ENCODE data around the gene PLEKHA7.
"Not testable (repeated sequence)": the region's sequence is repeated elsewhere in the genome, so short reads cannot be mapped to it uniquely, and the experiment has no call there.

Gene PLEKHA7

GRCh38 chr11:17008099-17008498 lies 6.1 kb downstream of the PLEKHA7 start:
- in situ Hi-C loops (cut with MboI; ENCODE audit: low sequenced_read_pairs), result no loop called here

GRCh38 chr11:17005646-17006045 lies 8.6 kb downstream of the PLEKHA7 start:
- in situ Hi-C loops (cut with MboI; ENCODE audit: low sequenced_read_pairs), result no loop called here

GRCh38 chr11:17004486-17005148 lies 9.6 kb downstream of the PLEKHA7 start:
- in situ Hi-C loops (cut with MboI; ENCODE audit: low sequenced_read_pairs), result no loop called here

DNA sequence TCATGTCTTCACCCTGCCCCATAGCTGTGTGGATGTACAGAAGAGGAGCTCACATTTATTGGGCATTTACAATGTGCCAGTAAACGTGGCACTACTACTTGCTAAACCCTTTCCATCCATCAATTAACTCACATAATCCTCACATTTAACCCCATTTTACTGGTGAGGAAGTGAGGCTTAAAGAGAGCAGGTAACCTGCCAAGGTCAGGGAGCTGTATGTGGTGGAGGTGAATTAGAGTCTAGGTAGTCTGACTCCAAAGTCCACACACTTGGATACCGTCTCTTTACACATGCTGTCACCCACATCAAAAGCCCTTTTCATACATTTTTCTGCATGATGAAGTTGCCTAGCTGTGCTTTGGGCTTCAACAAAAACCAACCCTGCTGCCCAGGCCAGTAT lies 10.8 kb downstream of the PLEKHA7 start:
- in situ Hi-C loops (cut with MboI; ENCODE audit: low sequenced_read_pairs), result no loop called here

GRCh38 chr11:17002543-17002942 lies 11.7 kb downstream of the PLEKHA7 start:
- in situ Hi-C loops (cut with MboI; ENCODE audit: low sequenced_read_pairs), result no loop called here

- in situ Hi-C loops (cut with MboI; ENCODE audit: low sequenced_read_pairs), result no loop called here
Observed at GRCh38 chr11:17001806-17002205, 12.4 kb downstream of the PLEKHA7 start.

- in situ Hi-C loops (cut with MboI; ENCODE audit: low sequenced_read_pairs), result no loop called here
Observed at GRCh38 chr11:17000987-17001386, 13.2 kb downstream of the PLEKHA7 start.

- in situ Hi-C loops (cut with MboI; ENCODE audit: low sequenced_read_pairs), result not testable (repeated sequence)
Observed at GRCh38 chr11:17000253-17000652, 14.0 kb downstream of the PLEKHA7 start.

GRCh38 chr11:16999116-16999515 lies 15.1 kb downstream of the PLEKHA7 start:
- in situ Hi-C loops (cut with MboI; ENCODE audit: low sequenced_read_pairs), result no loop called here

DNA sequence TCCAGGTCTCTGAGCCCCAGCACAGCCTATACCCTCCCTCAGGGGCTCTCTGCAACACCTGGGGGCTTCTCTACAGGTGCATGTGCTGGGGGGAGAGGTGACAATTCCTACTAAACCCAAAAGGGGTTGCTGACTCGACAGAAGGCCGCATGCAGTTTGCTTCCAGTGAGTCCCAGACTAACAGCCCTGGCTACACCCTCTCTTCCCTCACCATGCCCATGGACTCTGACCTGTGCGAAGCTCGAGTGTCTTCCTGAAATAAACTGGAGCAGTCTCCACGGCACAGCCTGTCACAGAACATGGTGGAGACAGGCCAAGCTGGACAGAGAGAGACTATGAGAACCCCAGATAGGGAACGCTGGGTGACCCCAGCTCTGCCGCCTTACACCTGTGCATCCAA lies 16.6 kb downstream of the PLEKHA7 start:
- in situ Hi-C loops (cut with MboI; ENCODE audit: low sequenced_read_pairs), result no loop called here

- in situ Hi-C loops (cut with MboI; ENCODE audit: low sequenced_read_pairs), result no loop called here
Observed at GRCh38 chr11:16993495-16993894, 20.7 kb downstream of the PLEKHA7 start.

DNA sequence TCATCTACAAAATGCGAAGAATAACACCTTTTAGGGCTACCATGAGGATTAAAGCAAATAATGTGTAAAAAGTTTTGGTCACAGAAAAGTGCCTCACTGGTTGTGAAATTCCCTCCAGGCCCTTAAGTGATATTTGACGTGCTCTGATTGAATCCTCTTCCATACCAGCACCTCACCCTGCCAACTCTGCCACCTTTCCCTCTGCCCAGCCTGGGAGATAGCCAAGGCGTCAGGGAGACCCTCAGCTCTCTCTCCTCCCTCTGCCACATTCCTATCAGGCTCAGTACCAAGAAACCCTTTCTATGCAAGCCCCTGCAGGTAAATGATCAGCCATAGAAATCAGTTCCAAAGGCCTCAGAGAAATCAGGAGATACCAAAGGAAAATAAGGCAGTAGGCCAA lies 21.4 kb downstream of the PLEKHA7 start:
- in situ Hi-C loops (cut with MboI; ENCODE audit: low sequenced_read_pairs), result no loop called here

- in situ Hi-C loops (cut with MboI; ENCODE audit: low sequenced_read_pairs), result no loop called here
Observed at GRCh38 chr11:16989554-16989953, 24.7 kb downstream of the PLEKHA7 start.

DNA sequence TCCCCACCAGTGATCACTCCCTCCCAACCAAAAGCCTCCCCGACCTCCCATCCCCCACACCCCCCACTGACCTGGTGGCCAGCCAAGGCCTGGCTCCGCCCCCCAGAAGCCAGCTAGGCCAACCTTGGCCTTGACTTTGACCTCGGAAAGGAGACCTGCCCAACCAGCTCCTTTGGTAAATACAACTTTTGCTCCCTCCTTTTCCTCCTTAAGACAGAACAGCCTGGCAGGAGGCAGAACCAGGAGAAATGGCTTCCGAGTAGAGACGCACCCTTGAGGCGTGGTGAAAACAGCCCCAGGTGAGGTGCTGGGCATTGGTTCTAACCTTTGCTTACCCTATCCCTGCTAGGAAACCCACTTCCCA lies 27.0 kb downstream of the PLEKHA7 start:
- in situ Hi-C loops (cut with MboI; ENCODE audit: low sequenced_read_pairs), result no loop called here

DNA sequence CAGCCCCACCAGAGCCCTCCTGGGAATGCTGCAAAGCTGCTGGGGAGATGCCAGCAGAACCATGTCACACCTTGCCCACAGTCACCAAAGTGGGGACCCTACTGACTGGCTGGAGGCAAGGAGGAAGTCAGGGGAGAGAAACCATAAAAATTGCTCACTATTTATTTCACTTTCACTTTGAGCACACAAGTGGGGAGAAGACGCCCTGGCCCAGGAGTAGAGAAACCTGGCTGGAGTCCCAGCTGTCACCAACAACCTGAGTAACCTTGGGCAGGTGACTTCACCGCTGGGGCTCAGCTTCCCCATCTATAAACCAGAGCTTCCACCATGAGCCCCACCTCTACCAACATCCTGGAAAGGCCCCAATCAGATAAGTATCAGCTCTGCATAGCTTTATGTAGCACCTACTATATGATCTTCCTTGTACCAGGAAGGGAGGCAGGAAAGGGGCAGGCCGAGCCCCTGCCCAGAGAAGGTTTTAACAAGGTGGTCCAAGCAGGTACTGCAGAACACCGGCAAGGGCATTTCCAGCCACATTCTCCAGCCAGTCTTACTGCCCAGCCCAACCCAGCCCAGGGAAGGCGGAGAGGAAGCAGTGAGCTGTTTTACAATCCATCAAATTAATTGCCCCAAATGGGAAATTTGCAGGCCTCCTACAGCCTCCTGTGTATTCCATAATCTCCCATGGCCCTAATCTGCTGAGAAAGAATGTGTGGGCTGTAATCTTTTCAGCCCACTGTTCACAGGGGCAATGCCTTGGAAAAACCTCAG lies 27.6 kb downstream of the PLEKHA7 start:
- in situ Hi-C loops (cut with MboI; ENCODE audit: low sequenced_read_pairs), result no loop called here

DNA sequence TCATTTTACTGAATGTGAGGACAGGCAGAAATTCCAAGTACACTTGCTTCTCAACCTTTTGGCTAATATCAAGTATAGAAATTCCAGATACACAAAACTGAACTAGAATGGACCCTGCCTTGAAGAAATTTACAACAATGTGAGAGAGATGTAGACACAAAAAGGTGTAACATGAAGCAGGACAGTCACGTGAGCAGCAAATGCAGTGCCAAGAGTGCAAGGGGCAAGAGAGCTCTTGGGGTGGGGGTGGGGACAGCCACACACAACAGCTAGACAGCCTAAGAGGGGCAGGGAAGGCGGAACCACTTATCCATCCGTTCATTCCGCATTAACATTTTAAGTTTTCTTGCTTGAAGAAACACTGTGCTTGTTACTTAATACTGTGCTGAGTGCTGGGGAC lies 28.9 kb downstream of the PLEKHA7 start:
- in situ Hi-C loops (cut with MboI; ENCODE audit: low sequenced_read_pairs), result no loop called here

DNA sequence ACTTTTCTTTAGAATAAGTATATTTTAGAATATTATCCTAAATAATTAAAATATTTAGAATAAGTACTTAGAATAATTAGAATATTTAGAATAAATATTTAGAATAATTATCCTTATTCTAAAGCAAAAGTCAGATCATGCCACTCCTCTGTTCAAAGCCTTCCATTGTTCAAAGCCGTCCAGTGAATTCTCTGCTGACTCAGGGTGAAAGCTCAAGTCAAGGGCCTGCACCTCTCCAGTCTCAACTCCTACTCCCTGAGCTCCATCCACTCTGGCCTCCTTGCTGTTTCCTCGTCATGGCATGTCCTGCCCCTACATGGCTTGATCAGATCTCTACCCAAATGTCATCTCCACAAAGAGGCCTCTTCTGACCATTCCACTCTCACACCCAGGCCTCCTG lies 30.0 kb downstream of the PLEKHA7 start:
- in situ Hi-C loops (cut with MboI; ENCODE audit: low sequenced_read_pairs), result no loop called here

DNA sequence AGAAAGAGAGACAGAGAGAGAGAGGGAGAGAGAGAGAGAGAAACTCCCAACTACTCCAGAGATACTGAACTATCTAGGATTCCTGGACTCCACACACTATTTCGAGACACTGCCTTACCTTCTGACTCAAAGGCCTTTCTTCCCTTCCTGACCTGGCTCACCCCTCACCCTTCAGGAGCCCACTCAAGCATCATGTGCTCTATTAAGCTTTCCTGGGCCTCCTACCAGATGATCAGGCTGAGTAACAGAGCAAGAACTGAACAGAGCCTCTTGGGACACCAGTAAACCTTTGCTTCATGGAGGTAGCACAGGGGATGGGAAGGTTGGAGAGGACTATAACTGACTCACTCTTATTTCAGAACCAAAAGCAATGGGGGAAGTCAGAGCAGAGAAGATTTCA lies 31.4 kb downstream of the PLEKHA7 start:
- in situ Hi-C loops (cut with MboI; ENCODE audit: low sequenced_read_pairs), result no loop called here

- in situ Hi-C loops (cut with MboI; ENCODE audit: low sequenced_read_pairs), result no loop called here
Observed at GRCh38 chr11:16982256-16982671, 31.9 kb downstream of the PLEKHA7 start.

DNA sequence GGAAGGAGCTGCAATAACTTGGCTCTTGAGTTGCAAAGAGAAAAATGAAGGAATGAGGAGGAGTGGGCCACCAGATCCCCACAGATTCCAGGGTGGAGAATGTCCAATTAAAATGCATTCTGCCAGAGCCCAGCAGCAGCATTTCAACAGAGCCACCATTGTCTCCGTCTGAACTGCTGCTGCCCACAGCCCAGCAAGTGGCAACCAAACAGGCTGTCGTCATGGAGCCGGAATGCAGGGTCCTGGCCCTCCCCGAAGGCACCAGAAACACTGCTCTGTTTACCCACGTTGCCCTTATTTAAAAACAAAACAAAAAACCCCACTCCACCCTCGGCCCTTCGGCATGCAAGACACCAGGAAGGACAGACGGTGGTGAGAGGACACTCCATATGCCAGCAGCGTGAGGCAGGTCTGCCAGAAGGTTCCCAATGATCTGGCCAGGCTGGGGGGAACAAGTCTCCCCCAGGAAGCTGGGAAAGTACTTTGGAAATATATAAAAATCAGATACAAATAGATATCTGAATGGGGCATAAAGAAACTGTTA lies 32.5 kb downstream of the PLEKHA7 start:
- in situ Hi-C loops (cut with MboI; ENCODE audit: low sequenced_read_pairs), result no loop called here

GRCh38 chr11:16979703-16980622 lies 34.3 kb downstream of the PLEKHA7 start:
- in situ Hi-C loops (cut with MboI; ENCODE audit: low sequenced_read_pairs), result no loop called here

Data from hTERT RPE-1 (cell line).